22Rv1 (cell line): ENCODE results near the gene OR2AG2.
"Not testable (repeated sequence)": the region's sequence is repeated elsewhere in the genome, so short reads cannot be mapped to it uniquely, and the experiment has no call there.

Source experiments
- H3K27ac ChIP-seq: fragments of 450-650 bp; 2 replicates; pipeline ENCODE4 v1.5.1; 2017
- ZFX ChIP-seq: fragments of 450-650 bp; IDR thresholded peaks from 2 replicates; pipeline ENCODE4 v1.6.1; 2017; ENCODE audit warnings: antibody characterized with exemption, borderline replicate concordance
- TF ChIP-seq, protein P1 (sequence below): fragments of 450-650 bp; IDR thresholded peaks from 2 replicates; pipeline ENCODE4 v1.5.1; 2017; ENCODE audit warnings: mild to moderate bottlenecking

The OR2AG2 gene, protein sequence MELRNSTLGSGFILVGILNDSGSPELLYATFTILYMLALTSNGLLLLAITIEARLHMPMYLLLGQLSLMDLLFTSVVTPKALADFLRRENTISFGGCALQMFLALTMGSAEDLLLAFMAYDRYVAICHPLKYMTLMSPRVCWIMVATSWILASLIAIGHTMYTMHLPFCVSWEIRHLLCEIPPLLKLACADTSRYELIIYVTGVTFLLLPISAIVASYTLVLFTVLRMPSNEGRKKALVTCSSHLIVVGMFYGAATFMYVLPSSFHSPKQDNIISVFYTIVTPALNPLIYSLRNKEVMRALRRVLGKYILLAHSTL

GRCh38 chr11:6771926-6772893, at the start of gene OR2AG2:
TSS of gene OR2AG2 (minus strand) at chr11:6771976. CDS start at chr11:6768957, 3,019 bp downstream.
- H3K27ac ChIP-seq, result no peak within 1 kb of the TSS
- TF ChIP-seq, protein P1, sequence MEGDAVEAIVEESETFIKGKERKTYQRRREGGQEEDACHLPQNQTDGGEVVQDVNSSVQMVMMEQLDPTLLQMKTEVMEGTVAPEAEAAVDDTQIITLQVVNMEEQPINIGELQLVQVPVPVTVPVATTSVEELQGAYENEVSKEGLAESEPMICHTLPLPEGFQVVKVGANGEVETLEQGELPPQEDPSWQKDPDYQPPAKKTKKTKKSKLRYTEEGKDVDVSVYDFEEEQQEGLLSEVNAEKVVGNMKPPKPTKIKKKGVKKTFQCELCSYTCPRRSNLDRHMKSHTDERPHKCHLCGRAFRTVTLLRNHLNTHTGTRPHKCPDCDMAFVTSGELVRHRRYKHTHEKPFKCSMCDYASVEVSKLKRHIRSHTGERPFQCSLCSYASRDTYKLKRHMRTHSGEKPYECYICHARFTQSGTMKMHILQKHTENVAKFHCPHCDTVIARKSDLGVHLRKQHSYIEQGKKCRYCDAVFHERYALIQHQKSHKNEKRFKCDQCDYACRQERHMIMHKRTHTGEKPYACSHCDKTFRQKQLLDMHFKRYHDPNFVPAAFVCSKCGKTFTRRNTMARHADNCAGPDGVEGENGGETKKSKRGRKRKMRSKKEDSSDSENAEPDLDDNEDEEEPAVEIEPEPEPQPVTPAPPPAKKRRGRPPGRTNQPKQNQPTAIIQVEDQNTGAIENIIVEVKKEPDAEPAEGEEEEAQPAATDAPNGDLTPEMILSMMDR, result no peak
- no peak for TF ChIP-seq ZFX

GRCh38 chr11:6818967-6819366, 47.2 kb upstream of the OR2AG2 start:
- TF ChIP-seq, protein P1, result no peak
- TF ChIP-seq ZFX, result no peak
- no peak overlapping the region for H3K27ac ChIP-seq

DNA sequence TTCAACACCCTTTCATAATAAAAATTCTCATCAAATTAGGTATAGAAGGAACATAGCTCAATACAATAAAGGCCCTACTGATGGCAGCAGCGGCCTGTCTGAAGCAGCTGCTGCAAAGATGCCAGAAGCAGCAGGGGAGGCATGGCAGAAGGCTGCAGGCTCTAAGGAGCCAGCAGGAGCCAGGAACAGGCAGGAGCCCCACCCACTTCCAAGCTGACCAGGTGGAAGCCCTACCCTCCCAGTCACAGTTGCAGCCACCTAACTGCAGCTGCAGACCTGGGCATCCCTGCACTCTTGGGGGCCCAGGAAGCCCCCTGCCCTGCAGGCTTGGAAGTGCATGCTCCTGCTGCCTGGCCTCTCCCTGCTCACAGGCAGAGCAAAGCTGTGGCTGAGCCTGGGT, 45.9 kb upstream of the OR2AG2 start:
- H3K27ac ChIP-seq, result no peak overlapping the region
- TF ChIP-seq ZFX, result no peak
- TF ChIP-seq, protein P1, result no peak

- TF ChIP-seq ZFX, result no peak
- TF ChIP-seq, protein P1, result no peak
- H3K27ac ChIP-seq, result no peak overlapping the region
Observed at GRCh38 chr11:6813656-6814055, 41.9 kb upstream of the OR2AG2 start.

DNA sequence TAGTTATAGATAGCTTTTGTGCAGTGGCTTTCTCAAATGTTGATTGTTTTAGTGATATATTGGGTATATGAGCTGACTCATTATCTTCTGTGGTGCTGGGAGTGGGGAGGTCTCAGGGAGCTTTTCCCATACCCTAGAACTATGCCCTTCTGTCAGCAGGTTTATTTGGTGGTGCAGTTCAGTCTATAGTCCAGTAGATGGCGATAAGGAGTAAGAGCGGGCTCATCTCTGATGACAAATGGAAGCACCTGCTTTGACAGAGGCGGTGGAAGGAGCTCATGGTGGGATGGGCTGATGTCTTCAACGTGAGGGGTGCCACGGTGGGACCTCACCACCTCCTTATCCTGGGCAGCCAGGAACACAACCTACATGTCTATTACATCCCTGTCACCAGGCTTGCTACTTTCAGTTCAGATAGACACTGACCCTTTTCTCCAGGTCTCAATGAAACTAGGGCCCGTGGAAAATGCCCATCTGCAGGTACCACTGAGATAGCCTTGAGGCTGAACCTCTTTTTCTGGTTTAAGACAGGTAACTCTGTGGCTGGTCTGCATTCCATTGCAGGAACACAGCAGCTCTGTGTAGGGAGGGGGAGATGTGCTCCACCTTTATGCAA, 40.7 kb upstream of the OR2AG2 start:
- no peak overlapping the region for H3K27ac ChIP-seq
- TF ChIP-seq ZFX, result no peak
- TF ChIP-seq, protein P1, result peak; percentile 97

GRCh38 chr11:6801075-6801474, 29.3 kb upstream of the OR2AG2 start:
- not testable (repeated sequence) for H3K27ac ChIP-seq

DNA sequence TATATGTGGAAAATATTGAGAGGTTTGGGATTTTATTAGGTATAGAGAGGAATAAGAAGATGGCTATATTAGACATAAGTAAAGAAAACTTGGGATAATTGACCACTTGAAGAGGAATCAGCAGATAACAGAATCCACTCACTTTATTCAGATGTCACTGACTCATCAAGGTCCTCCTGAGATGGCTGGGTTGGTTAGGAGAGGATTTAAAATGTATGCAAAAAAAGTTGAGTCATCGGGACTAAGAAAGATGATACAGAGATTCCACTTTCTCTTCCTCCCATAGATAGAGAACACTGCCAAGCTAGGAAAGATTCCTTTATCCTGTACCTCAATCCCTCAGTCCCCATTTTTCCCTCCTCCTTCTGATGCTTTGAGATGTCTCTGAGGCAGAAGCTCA, 27.6 kb upstream of the OR2AG2 start, which contains the start of gene OR6A2:
OR6A2 (minus strand) TSS at position 288 of the 400 bp plus-strand sequence. CDS start 3,981 bp downstream, outside the sequence.
- TF ChIP-seq, protein P1, result no peak
- TF ChIP-seq ZFX, result no peak
- no peak within 1 kb of the TSS for H3K27ac ChIP-seq
